ENCODE results near the gene LUC7L. TPM values are rescaled to one million over a fixed set of nuclear protein-coding genes. Genes with fewer than 3 reads are reported as not detected.

Gene LUC7L
- total RNA-seq, 1 donor from 2014 or later, result 44.9 TPM

DNA sequence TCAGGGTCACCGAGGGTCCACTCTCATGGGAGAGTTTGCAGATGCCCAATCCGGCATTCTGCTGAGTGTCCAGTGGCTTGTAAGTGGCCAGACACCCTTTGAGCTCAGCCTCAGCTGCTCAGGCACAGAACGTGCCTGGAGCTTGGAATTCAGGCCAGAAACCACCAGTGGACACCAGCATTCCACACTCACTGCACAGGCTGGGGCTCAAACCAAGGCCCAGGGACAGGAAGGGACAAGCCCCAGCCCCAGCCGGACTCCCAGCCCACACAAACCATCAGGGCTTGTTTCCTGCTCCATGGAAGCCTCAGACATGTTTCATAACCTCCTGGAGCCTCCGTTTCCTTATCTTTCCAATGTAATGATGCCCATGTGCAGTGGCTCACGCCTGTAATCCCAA is 85.8 kb downstream of the LUC7L start:
- no peak for DNase-seq (ENCODE audit: low read depth)

DNA sequence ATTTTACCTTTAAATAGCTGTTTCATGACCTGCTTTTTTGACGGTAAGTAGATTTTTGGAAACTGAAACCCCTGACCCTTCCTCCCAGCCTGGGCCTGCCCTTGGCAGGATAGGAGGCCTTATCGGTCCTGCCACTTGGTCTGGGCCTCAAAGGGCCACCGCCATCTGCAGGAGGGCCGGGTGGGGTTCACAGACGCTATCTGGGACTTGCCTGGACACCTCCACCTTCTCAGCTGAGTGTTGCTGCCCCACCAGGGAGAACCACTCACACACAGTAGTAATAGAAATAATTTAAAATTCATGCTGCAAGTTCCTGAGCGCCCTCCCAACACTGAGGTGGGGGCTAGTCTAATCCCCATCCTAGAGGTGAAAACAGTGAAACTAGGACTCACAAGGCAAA is 86.2 kb downstream of the LUC7L start:
- DNase-seq (ENCODE audit: low read depth), result no peak

DNA sequence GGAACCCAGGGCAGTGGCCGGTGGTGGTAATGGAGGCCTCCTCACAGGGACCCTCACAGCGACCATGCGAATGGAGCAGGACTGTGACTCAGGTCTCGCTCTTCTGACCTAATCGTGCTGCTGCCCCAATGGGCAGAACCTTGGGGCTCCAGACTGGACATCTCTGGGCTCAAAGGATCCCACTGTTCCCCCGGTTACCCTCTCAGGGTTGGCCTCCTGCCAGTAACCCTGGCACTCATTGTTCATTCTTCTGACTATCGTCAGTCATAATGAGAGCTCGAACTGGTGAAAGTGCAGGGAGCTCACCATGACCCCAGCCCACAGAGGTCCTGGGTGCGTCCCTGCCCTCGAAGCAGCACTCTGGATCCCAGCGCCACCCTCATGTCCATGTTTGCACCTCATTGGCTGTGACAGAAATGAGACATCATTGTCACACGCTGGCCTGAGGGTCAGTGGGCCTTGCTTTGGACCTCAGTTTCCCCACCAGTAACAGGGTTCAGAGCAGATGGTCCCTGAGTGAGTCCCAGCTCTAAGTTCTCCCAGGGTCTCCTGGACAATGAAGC is 86.8 kb downstream of the LUC7L start:
- DNase-seq (ENCODE audit: low read depth), result no peak

DNA sequence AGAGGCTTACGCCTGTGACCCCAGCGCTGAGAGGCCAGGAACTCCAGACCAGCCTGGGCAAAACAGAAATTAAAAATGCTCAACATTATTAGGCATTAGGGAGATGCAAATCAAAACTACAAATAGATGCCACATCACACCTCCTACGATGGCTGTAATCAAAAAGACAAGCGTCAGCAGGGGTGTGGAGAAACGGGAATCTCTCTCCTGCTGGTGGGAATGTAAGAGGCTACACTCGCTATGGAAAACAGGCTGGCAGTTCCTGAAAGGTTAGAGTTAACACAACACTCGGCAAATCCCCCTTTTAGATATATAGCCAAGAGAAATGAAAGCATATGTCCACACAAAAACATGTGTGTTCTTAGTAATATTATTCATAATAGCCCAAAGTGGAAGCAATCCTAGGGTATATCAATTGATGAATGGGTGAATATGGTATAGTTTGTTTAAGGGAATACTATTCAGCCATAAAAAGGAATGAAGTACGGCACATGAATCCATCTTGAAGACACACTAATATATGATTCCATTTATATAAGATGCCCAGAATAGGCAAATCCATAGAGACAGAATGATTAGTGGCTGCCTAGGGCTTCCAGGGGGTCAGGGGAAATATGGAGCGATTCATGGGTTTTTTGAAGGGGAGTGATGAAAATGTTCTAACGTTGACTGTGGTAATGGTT is 88.9 kb downstream of the LUC7L start:
- DNase-seq (ENCODE audit: low read depth), result no peak

Other genes starting within 250 kb of the LUC7L start
- 4.1 and 4.5 TPM in 2 replicates for gene POLR3K, start 175.8 kb downstream of the LUC7L start, total RNA-seq
- gene SNRNP25, start 175.6 kb downstream of the LUC7L start, total RNA-seq, result 19.1 and 21.7 TPM in 2 replicates
- 20.7 and 37.3 TPM in 2 replicates for gene RHBDF1, start 156.8 kb downstream of the LUC7L start, total RNA-seq
- 49.3 and 233 TPM in 2 replicates for gene MPG, start 151.2 kb downstream of the LUC7L start, total RNA-seq
- 3.6 and 26.0 TPM in 2 replicates for gene NPRL3, start 90.8 kb downstream of the LUC7L start, total RNA-seq
- gene HBZ, start 76.8 kb downstream of the LUC7L start, total RNA-seq, result not detected in 2 replicates
- not detected in 2 replicates for gene HBM, start 63.5 kb downstream of the LUC7L start, total RNA-seq
- not detected in 2 replicates for gene HBA2, start 56.6 kb downstream of the LUC7L start, total RNA-seq
- not detected in 2 replicates for gene HBA1, start 52.8 kb downstream of the LUC7L start, total RNA-seq
- gene HBQ1, start 49.0 kb downstream of the LUC7L start, total RNA-seq, result 2.4 TPM in 1 of 2 replicates, not detected in the other
- gene FAM234A, start 5.4 kb upstream of the LUC7L start, total RNA-seq, result 76.4 and 204 TPM in 2 replicates
- gene RGS11, start 46.5 kb upstream of the LUC7L start, total RNA-seq, result 0.40 TPM in 1 of 2 replicates, not detected in the other
- not detected in 2 replicates for gene ARHGDIG, start 51.1 kb upstream of the LUC7L start, total RNA-seq
- not detected in 2 replicates for gene PDIA2, start 53.7 kb upstream of the LUC7L start, total RNA-seq
- 38.7 and 43.5 TPM in 2 replicates for gene AXIN1, start 123.3 kb upstream of the LUC7L start, total RNA-seq
- gene MRPL28, start 141.1 kb upstream of the LUC7L start, total RNA-seq, result 59.4 and 95.9 TPM in 2 replicates
- gene PGAP6, start 152.5 kb upstream of the LUC7L start, total RNA-seq, result 87.2 and 92.8 TPM in 2 replicates
- 27.6 and 50.0 TPM in 2 replicates for gene NME4, start 167.8 kb upstream of the LUC7L start, total RNA-seq
- gene DECR2, start 172.4 kb upstream of the LUC7L start, total RNA-seq, result 13.0 and 17.5 TPM in 2 replicates
- 20.5 and 72.5 TPM in 2 replicates for gene RAB11FIP3, start 196.2 kb upstream of the LUC7L start, total RNA-seq

Measured in renal cortical epithelial cell (primary cell).